ENCODE measurements around the gene ZNRF3.

The ZNRF3 gene

DNA sequence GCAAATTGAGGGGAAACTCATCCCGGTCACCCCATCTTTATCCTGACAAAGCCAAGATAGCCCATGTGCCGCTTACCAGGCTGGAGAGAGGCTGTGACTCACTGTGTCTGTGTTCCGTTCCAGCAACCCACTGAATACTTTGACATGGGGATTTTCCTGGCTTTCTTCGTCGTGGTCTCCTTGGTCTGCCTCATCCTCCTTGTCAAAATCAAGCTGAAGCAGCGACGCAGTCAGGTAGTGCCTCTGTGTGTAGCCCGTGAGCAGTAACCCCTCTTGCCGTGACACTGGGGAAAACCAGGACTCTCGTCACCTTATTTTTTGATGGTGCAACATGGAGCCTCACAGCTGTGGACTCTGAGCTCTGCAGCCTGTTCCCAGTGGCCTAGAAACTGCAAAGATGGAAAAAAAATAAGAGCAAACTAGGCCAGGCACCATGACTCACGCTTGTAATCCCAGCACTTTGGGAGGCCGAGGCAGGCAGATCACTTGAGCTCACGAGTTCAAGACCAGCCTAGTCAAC is 161.3 kb downstream of the ZNRF3 start:
- no peak for DNase-seq

GRCh38 chr22:29048822-29049654 is 165.7 kb downstream of the ZNRF3 start:
- no peak for DNase-seq

- DNase-seq, result no peak
Observed at GRCh38 chr22:29049655-29050263, 166.4 kb downstream of the ZNRF3 start.

DNA sequence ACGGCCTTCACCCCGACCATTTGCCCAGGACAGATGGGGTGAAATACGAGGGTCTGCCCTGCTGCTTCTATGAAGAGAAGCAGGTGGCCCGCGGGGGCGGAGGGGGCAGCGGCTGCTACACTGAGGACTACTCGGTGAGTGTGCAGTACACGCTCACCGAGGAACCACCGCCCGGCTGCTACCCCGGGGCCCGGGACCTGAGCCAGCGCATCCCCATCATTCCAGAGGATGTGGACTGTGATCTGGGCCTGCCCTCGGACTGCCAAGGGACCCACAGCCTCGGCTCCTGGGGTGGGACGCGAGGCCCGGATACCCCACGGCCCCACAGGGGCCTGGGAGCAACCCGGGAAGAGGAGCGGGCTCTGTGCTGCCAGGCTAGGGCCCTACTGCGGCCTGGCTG is 167.1 kb downstream of the ZNRF3 start:
- DNase-seq, result no peak

- DNase-seq, result no peak
Observed at GRCh38 chr22:29053048-29053702, 169.8 kb downstream of the ZNRF3 start.

DNA sequence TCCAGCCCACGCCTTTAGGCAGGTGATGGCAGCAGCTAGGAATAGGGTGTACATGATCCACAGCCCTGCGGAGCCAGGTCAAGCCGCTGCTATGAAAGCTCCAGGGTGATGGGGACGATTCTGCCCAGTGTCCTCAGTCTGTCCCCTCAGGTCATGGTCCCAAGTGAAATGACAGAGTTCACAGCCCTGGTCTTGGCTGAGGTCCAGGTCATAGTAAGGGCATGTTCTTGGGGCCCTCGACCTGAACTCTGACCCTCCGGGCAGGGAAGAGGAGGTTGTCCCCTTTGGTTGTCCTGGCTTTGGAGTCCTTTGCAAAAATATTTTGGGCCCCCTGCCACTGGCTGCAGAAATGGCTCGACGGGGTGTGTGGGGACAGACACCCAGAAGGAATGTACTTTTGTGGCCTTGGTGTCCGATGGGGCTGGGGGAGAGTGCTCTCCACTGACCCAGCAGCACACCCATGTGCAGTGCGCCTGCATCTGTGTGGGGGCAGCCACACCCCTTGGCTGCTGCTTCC is 170.9 kb downstream of the ZNRF3 start:
- no peak for DNase-seq

- DNase-seq, result no peak
Observed at GRCh38 chr22:29055192-29055830, 171.9 kb downstream of the ZNRF3 start.

DNA sequence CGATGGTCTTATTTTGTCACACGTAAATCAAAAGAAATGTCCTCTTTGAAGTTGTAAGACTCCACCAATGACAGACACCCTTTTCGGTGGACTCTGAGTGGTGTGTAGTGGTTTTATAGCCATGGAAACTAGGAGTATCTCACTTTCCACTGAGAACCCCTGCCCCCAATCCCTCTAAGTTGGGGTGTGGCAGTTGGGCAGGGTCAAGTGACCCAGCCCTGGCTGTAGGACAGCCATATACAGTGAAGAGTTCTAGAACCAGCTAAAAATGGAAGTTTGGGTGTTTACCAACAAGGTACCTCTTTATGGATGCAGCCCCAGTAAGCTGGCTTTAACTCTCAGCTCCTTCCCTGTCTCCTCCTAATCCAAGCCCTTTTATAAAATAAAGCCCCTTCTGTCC is 173.1 kb downstream of the ZNRF3 start:
- DNase-seq, result no peak

- DNase-seq, result no peak
Observed at GRCh38 chr22:29060251-29060869, 177.0 kb downstream of the ZNRF3 start.

DNA sequence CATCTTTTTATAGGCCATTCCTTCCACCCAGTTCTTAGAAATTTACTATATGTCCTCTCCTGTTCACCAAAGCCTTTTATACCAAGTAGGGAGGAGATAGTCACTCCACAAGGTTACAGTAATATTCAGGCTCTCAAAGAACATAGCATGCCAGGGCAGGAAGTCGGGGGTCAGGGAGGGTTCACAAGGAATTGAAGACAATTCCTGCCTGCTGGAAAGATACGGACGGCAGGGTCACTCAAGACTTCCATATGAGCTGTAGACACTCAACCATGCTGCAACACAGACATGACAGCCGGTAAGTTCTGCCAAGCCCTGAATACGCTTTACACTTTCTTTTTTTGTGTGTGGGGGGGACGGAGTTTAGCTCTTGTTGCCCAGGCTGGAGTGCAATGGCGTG is 177.6 kb downstream of the ZNRF3 start:
- no peak for DNase-seq

GRCh38 chr22:29061773-29062172 is 178.4 kb downstream of the ZNRF3 start, which contains the start of gene C22orf31:
Gene C22orf31, minus strand, starts transcription at chr22:29061831. Its CDS starts 39 bp downstream, at chr22:29061792.
- DNase-seq, result no peak

GRCh38 chr22:29062286-29062821 is 179.0 kb downstream of the ZNRF3 start:
- DNase-seq, result no peak

- DNase-seq, result no peak
Observed at GRCh38 chr22:29065468-29066190, 182.3 kb downstream of the ZNRF3 start.

- DNase-seq, result no peak
Observed at GRCh38 chr22:29069463-29069862, 186.1 kb downstream of the ZNRF3 start.

- no peak for DNase-seq
Observed at GRCh38 chr22:29070490-29070889, 187.1 kb downstream of the ZNRF3 start.

DNA sequence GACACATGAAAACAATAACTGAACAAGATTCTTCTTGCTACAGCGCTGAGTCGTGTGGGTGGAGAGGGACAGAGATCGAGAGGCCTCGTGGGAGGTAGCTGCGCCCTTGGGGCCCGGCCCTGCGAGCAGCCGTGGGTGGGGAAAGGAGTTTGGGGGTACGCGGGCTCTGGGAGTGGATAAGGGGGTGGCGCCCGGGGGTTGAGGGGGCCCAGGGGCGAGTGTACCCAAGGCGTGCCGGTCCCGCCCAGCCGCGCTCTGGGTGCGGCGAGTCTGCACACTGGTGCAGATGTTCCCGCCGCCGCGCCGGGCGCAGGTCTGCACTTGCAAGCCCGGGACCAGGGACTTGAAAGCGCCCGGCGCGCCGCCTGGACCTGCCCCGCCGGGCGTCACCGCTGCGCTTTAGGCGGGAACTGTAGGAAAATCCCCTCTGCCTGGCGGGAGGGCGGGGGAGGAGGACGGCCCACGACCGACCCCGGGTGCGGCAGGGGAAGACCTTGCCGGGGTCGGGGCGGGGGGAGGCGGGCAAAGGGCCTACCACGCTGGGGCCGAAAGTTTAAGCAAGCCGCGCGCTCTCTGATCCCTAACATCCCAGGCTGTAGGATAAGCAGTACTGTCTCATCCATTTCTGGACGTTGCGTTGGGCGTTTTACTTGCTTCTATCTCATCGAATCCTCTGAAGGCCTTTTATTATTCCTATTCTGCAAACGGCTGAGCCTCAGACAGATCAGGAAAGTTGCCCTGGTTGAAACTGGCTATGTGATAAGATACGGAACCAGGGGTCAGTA is 188.1 kb downstream of the ZNRF3 start:
- peak in 1 of 2 donors; percentile 31 for DNase-seq

- peak; percentile 82 to 86 for DNase-seq
Observed at GRCh38 chr22:29072193-29072978, 189.0 kb downstream of the ZNRF3 start.

DNA sequence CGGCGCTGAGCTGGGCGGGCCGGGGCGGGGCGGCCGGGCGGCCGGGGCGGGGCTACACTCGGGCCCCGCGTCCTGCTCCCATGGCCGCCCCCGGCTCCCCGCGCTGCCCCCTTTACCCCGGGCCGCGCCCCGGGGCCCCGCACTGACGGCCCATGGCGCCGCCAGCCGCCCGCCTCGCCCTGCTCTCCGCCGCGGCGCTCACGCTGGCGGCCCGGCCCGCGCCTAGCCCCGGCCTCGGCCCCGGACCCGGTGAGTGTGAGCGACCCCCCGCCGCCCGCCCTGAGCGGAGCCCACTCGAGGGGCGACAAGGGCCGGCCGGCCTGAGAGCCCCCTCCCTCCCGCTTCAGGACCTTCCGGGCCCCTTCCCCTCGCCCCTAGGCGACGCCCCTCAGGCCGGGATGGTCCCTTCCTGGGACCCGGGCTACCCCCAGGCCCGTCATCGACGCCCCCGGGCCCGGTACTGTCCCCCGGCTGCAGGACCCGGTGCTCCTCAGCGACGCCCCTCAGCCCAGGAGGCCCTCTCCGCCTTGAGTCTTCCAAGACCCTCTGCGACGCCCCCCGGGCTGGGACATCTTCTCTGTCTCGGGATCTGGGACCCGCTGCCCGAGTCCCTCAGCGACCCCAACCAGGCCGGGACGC is 189.7 kb downstream of the ZNRF3 start, which contains the start of gene KREMEN1:
TSS of gene KREMEN1 (plus strand) at position 57 of the 639 bp plus-strand sequence. CDS start at position 153, 96 bp downstream.
- no peak for DNase-seq

All from CD4-positive, alpha-beta T cell treated with Interferon alpha-2 for 1 hour (primary cell).